Nephron progenitor cell (in vitro differentiated cells): ENCODE results near the gene DCP1B.

Source experiments
- DNase-seq: peaks from one replicate; pipeline ENCODE4 v3.0.0; 2021
- H3K27ac Mint-ChIP-seq: 2 replicates; pipeline ENCODE4 v1.8.0; 2021; ENCODE audit warnings: mild to moderate bottlenecking, moderate library complexity, mixed read lengths
- H3K27me3 Mint-ChIP-seq: 2 replicates; pipeline ENCODE4 v1.8.0; 2021; ENCODE audit warnings: mild to moderate bottlenecking, low read depth, mixed read lengths; ENCODE audit not compliant: poor library complexity
- H3K36me3 Mint-ChIP-seq: 2 replicates; pipeline ENCODE4 v1.8.0; 2021; ENCODE audit warnings: low read depth, mixed read lengths
- H3K4me1 Mint-ChIP-seq: 2 replicates; pipeline ENCODE4 v1.8.0; 2021; ENCODE audit warnings: mixed read lengths
- H3K4me3 Mint-ChIP-seq: 2 replicates; pipeline ENCODE4 v1.8.0; 2021; ENCODE audit warnings: mild to moderate bottlenecking, moderate library complexity, mixed read lengths
- H3K9me3 Mint-ChIP-seq: 2 replicates; pipeline ENCODE4 v1.8.0; 2021; ENCODE audit warnings: mild to moderate bottlenecking, moderate library complexity, mixed read lengths
- TF ChIP-seq, protein P1 (sequence below): fragments of 200-600 bp; sonication (generic); IDR thresholded peaks from 2 replicates; pipeline ENCODE4 v1.5.0; 2021; ENCODE audit warnings: antibody characterized with exemption

The DCP1B gene

DNA sequence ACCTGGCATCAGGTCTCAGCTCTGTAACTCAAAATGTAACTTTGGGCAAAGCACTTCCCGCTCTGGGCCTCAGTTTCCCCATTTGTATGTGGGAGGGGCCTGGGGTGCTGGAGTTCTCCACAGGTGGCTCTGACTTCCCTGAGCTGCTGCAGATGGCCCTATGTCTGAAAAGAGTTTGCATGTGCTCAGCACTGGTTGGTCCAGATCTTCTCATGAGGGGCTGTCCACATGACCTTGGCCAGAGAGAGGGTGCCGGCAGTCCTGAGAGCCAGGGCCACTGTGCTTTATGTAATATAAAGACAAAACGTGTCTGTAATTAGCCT, 78.6 kb downstream of the DCP1B start:
- DNase-seq = no peak
- Mint-ChIP-seq H3K9me3 (no peaks in the 10 kb centered on the region), H3K4me3 (no peak overlapping the region), H3K36me3 (no peaks in the 10 kb centered on the region), H3K27me3 (peaks cover 14% of the 10 kb centered on the region), H3K4me1 (peaks cover 73% of the 10 kb centered on the region), H3K27ac (no peak overlapping the region)
- TF ChIP-seq, protein P1, sequence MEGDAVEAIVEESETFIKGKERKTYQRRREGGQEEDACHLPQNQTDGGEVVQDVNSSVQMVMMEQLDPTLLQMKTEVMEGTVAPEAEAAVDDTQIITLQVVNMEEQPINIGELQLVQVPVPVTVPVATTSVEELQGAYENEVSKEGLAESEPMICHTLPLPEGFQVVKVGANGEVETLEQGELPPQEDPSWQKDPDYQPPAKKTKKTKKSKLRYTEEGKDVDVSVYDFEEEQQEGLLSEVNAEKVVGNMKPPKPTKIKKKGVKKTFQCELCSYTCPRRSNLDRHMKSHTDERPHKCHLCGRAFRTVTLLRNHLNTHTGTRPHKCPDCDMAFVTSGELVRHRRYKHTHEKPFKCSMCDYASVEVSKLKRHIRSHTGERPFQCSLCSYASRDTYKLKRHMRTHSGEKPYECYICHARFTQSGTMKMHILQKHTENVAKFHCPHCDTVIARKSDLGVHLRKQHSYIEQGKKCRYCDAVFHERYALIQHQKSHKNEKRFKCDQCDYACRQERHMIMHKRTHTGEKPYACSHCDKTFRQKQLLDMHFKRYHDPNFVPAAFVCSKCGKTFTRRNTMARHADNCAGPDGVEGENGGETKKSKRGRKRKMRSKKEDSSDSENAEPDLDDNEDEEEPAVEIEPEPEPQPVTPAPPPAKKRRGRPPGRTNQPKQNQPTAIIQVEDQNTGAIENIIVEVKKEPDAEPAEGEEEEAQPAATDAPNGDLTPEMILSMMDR = no peak

GRCh38 chr12:1924996-1925683, 79.1 kb downstream of the DCP1B start:
- peaks cover 12% of the 10 kb centered on the region for H3K27me3 Mint-ChIP-seq
- DNase-seq = no peak
- H3K36me3 Mint-ChIP-seq = no peaks in the 10 kb centered on the region
- no peak overlapping the region for H3K4me3 Mint-ChIP-seq
- peak overlapping the region; percentile 74 for H3K27ac Mint-ChIP-seq
- peaks cover 75% of the 10 kb centered on the region for H3K4me1 Mint-ChIP-seq
- no peaks in the 10 kb centered on the region for H3K9me3 Mint-ChIP-seq
- TF ChIP-seq, protein P1 = no peak

GRCh38 chr12:1922985-1923384, 81.3 kb downstream of the DCP1B start:
- TF ChIP-seq, protein P1 = no peak
- Mint-ChIP-seq H3K4me1 (peaks cover 80% of the 10 kb centered on the region), H3K4me3 (no peak overlapping the region), H3K27me3 (peaks cover 8% of the 10 kb centered on the region), H3K36me3 (no peaks in the 10 kb centered on the region), H3K27ac (peak overlapping the region; percentile 92), H3K9me3 (no peaks in the 10 kb centered on the region)
- no peak for DNase-seq

DNA sequence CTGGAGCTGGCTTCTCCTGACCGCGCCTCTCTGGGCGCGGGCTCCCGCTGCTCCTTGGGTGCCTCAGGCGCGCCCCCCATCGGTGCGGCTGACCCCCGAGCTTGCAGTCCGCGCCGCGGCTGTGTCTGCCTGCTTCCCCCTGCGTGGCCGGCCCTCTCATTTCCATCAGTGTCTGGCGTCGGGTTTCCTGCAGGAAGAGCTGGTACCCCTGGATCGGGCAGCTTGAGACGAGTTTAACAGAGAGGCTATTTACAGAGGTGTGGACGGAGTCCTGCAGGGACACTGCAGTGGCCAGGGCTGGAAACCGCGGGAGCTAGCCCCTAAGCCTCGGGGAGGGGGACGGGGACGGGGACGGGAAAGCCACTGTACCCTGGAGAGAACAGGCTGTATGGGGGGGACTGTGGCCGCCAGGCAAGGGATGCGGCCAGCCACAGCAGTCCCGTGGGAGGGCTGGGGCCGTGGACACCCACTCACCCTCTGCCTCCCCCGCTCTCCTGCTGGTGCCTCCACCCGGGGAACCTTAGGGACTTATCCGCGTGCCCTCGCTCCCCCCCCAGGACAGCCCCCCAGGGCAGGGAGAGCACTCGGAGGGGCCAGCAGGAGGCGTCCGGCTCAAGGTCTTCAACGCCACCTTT, 82.1 kb downstream of the DCP1B start:
- Mint-ChIP-seq H3K27me3 (peaks cover 6% of the 10 kb centered on the region), H3K9me3 (no peaks in the 10 kb centered on the region), H3K27ac (no peak overlapping the region), H3K36me3 (no peaks in the 10 kb centered on the region), H3K4me3 (no peak overlapping the region), H3K4me1 (peaks cover 80% of the 10 kb centered on the region)
- no peak for DNase-seq
- TF ChIP-seq, protein P1 = no peak

- TF ChIP-seq, protein P1 = no peak
- Mint-ChIP-seq H3K27me3 (peaks cover 11% of the 10 kb centered on the region), H3K36me3 (no peaks in the 10 kb centered on the region), H3K4me3 (no peak overlapping the region), H3K9me3 (no peaks in the 10 kb centered on the region), H3K4me1 (peaks cover 80% of the 10 kb centered on the region), H3K27ac (no peak overlapping the region)
- no peak for DNase-seq
Measured at GRCh38 chr12:1920971-1921370, 83.3 kb downstream of the DCP1B start.

DNA sequence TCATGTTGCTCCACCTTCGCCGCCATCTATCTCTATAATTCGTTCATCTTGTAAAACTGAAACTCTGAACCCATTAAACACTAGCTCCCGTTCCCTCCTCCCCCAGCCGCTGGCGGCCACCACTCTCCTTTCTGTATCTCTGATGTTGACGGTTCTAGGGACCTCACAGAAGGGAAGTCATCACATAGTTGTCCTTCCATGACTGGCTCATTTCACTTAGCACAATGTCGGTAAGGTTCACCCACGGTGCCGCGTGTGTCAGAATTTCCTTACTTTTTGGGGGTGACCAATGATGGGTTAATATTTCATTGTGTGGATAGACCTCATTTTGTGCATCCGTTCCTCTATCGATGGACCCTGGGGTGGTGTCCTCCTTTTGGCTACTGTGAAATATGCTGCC, 83.8 kb downstream of the DCP1B start:
- TF ChIP-seq, protein P1 = no peak
- Mint-ChIP-seq H3K27ac (no peak overlapping the region), H3K27me3 (peaks cover 14% of the 10 kb centered on the region), H3K4me3 (no peak overlapping the region), H3K9me3 (no peaks in the 10 kb centered on the region), H3K4me1 (peaks cover 83% of the 10 kb centered on the region), H3K36me3 (no peaks in the 10 kb centered on the region)
- no peak for DNase-seq
